ENCODE measurements around the gene RBM4. TPM values are rescaled to one million over a fixed set of nuclear protein-coding genes. Genes with fewer than 3 reads are reported as not detected.

Gene RBM4
- total RNA-seq, 1 donor from 2014 or later, result 187 TPM

GRCh38 chr11:66649903-66650302 is 11.4 kb downstream of the RBM4 start:
- TF ChIP-seq, protein P1, sequence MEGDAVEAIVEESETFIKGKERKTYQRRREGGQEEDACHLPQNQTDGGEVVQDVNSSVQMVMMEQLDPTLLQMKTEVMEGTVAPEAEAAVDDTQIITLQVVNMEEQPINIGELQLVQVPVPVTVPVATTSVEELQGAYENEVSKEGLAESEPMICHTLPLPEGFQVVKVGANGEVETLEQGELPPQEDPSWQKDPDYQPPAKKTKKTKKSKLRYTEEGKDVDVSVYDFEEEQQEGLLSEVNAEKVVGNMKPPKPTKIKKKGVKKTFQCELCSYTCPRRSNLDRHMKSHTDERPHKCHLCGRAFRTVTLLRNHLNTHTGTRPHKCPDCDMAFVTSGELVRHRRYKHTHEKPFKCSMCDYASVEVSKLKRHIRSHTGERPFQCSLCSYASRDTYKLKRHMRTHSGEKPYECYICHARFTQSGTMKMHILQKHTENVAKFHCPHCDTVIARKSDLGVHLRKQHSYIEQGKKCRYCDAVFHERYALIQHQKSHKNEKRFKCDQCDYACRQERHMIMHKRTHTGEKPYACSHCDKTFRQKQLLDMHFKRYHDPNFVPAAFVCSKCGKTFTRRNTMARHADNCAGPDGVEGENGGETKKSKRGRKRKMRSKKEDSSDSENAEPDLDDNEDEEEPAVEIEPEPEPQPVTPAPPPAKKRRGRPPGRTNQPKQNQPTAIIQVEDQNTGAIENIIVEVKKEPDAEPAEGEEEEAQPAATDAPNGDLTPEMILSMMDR (IDR thresholded peaks at IDR 0.05; ENCODE audit: unreplicated experiment), result no peak
- Mint-ChIP-seq H3K27me3 (ENCODE audit: unreplicated experiment) (no peaks in the 10 kb centered on the region), H3K9me3 (ENCODE audit: unreplicated experiment) (no peaks in the 10 kb centered on the region), H3K36me3 (ENCODE audit: low read depth, unreplicated experiment) (peaks cover 37% of the 10 kb centered on the region), H3K4me3 (ENCODE audit: unreplicated experiment) (peak overlapping the region; percentile 56), H3K27ac (ENCODE audit: unreplicated experiment) (no peak overlapping the region), H3K4me1 (ENCODE audit: unreplicated experiment) (peaks cover 18% of the 10 kb centered on the region)
- no peak for DNase-seq (ENCODE audit: low spot score)

GRCh38 chr11:66651016-66651415 is 12.5 kb downstream of the RBM4 start:
- Mint-ChIP-seq H3K27me3 (ENCODE audit: unreplicated experiment) (no peaks in the 10 kb centered on the region), H3K36me3 (ENCODE audit: low read depth, unreplicated experiment) (peaks cover 30% of the 10 kb centered on the region), H3K4me1 (ENCODE audit: unreplicated experiment) (peaks cover 7% of the 10 kb centered on the region), H3K9me3 (ENCODE audit: unreplicated experiment) (no peaks in the 10 kb centered on the region), H3K4me3 (ENCODE audit: unreplicated experiment) (no peak overlapping the region), H3K27ac (ENCODE audit: unreplicated experiment) (no peak overlapping the region)
- DNase-seq (ENCODE audit: low spot score), result no peak
- TF ChIP-seq, protein P1 (IDR thresholded peaks at IDR 0.05; ENCODE audit: unreplicated experiment), result no peak

- Mint-ChIP-seq H3K36me3 (ENCODE audit: low read depth, unreplicated experiment) (peaks cover 18% of the 10 kb centered on the region), H3K27ac (ENCODE audit: unreplicated experiment) (no peak overlapping the region), H3K27me3 (ENCODE audit: unreplicated experiment) (no peaks in the 10 kb centered on the region), H3K9me3 (ENCODE audit: unreplicated experiment) (no peaks in the 10 kb centered on the region), H3K4me3 (ENCODE audit: unreplicated experiment) (no peak overlapping the region), H3K4me1 (ENCODE audit: unreplicated experiment) (peaks cover 3% of the 10 kb centered on the region)
- TF ChIP-seq, protein P1 (IDR thresholded peaks at IDR 0.05; ENCODE audit: unreplicated experiment), result no peak
- no peak for DNase-seq (ENCODE audit: low spot score)
Measured at GRCh38 chr11:66652651-66653050, 14.1 kb downstream of the RBM4 start.

DNA sequence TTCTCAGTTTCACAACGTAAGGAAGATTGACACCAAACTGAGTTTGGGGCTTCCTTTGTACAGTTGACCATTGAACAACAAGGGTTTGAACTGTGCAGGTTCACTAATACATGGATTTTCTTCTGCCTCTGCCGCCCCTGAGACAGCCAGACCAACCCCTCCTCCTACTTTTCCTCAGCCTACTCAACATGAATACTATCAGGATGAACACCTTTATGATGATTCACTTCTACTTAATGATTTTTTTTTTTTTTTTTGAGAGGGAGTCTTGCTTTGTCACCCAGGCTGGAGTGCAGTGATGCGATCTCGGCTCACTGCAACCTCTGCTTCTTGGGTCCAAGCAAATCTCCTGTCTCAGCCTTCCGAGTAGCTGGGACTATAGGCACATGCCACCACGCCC is 14.6 kb downstream of the RBM4 start:
- Mint-ChIP-seq H3K4me3 (ENCODE audit: unreplicated experiment) (no peak overlapping the region), H3K4me1 (ENCODE audit: unreplicated experiment) (peaks cover 3% of the 10 kb centered on the region), H3K9me3 (ENCODE audit: unreplicated experiment) (no peaks in the 10 kb centered on the region), H3K27ac (ENCODE audit: unreplicated experiment) (no peak overlapping the region), H3K27me3 (ENCODE audit: unreplicated experiment) (no peaks in the 10 kb centered on the region), H3K36me3 (ENCODE audit: low read depth, unreplicated experiment) (peaks cover 16% of the 10 kb centered on the region)
- no peak for DNase-seq (ENCODE audit: low spot score)
- TF ChIP-seq, protein P1 (IDR thresholded peaks at IDR 0.05; ENCODE audit: unreplicated experiment), result no peak

- H3K27me3 Mint-ChIP-seq (ENCODE audit: unreplicated experiment), result peaks cover 6% of the 10 kb centered on the region
- no peak for DNase-seq (ENCODE audit: low spot score)
- H3K36me3 Mint-ChIP-seq (ENCODE audit: low read depth, unreplicated experiment), result peaks cover 14% of the 10 kb centered on the region
- H3K9me3 Mint-ChIP-seq (ENCODE audit: unreplicated experiment), result no peaks in the 10 kb centered on the region
- peaks cover 10% of the 10 kb centered on the region for H3K4me1 Mint-ChIP-seq (ENCODE audit: unreplicated experiment)
- peak overlapping the region; percentile 21 for H3K4me3 Mint-ChIP-seq (ENCODE audit: unreplicated experiment)
- TF ChIP-seq, protein P1 (IDR thresholded peaks at IDR 0.05; ENCODE audit: unreplicated experiment), result no peak
- H3K27ac Mint-ChIP-seq (ENCODE audit: unreplicated experiment), result peak overlapping the region; percentile 34
Measured at GRCh38 chr11:66659763-66660162, 21.3 kb downstream of the RBM4 start.
